GM12878 (cell line): Measurements from ENCODE around the gene TSPO. TPM values are rescaled to one million over a fixed set of nuclear protein-coding genes. Genes with fewer than 3 reads are reported as not detected.

Source experiments
- ATAC-seq: fragments of 200-7000 bp; cut with Tn5 transposase; 3 replicates; pipeline ENCODE4 v1.9.1; 2020; ENCODE audit warnings: mild to moderate bottlenecking, moderate library complexity
- BruUV-seq: library from RNA; stranded (reverse); fragments of 400-500 nt; replicated peaks from 2 replicates; lab custom pipeline; 2021; lab: Mats Ljungman, UMichigan
- CTCF ChIA-PET: fragments of 300-600 bp; sonication (Branson Sonifier 250); formaldehyde crosslinking; extraction: SDS; loops from one replicate; lab custom pipeline; 2021; ENCODE audit warnings: inconsistent platforms; lab: Yijun Ruan, JAX
- POLR2A ChIA-PET: fragments of 350-600 bp; formaldehyde crosslinking; extraction: SDS; loops from one replicate; lab custom pipeline; 2021; ENCODE audit warnings: inconsistent platforms; lab: Charles Lee
- RAD21 ChIA-PET: fragments of 300-600 bp; sonication (Branson Sonifier 250); formaldehyde crosslinking; loops from one replicate; lab custom pipeline; 2023; ENCODE audit warnings: antibody characterized with exemption; ENCODE audit not compliant: unreplicated experiment; lab: Charles Lee
- SMC1A ChIA-PET: fragments of 300-600 bp; sonication (Branson Sonifier 250); formaldehyde crosslinking; loops from one replicate; lab custom pipeline; 2023; ENCODE audit not compliant: unreplicated experiment, uncharacterized antibody; lab: Charles Lee
- DNase-seq: peaks from one replicate; pipeline ENCODE4 v3.0.0-alpha.2; 2011; ENCODE audit warnings: low read depth, low spot score
- FAIRE-seq: peaks from 3 replicates; lab custom pipeline; 2011; peaks lifted over from hg19 to GRCh38; lab: Jason Lieb, UNC
- H2AFZ ChIP-seq: 2 replicates; pipeline ENCODE4 v1.6.0; 2011; ENCODE audit warnings: low read depth, low read length, control low read depth; ENCODE audit not compliant: control insufficient read depth
- H3K27ac ChIP-seq: 2 replicates; pipeline ENCODE4 v1.5.1; 2011; ENCODE audit warnings: control low read depth; ENCODE audit not compliant: control insufficient read depth, insufficient read depth
- H3K27me3 ChIP-seq, 2 experiments: replicated peaks in 1 of 2; 2 replicates each; pipeline versions ENCODE4 v1.6.0 to v1.6.1; 2011; ENCODE audit warnings: low read length in 1 of 2; ENCODE audit not compliant: control insufficient read depth in 2 of 2, insufficient read depth in 2 of 2
- H3K36me3 ChIP-seq, 2 experiments: 2 replicates each; pipeline ENCODE4 v1.5.1; 2011; ENCODE audit warnings: low read length in 1 of 2; ENCODE audit not compliant: control insufficient read depth in 2 of 2, insufficient read depth in 2 of 2
- H3K4me1 ChIP-seq: 2 replicates; pipeline ENCODE4 v1.6.1; 2011; ENCODE audit warnings: mild to moderate bottlenecking, low read length, moderate library complexity, mixed read lengths; ENCODE audit not compliant: control insufficient read depth, insufficient read depth
- H3K4me2 ChIP-seq: 2 replicates; pipeline ENCODE4 v1.6.0; 2011; ENCODE audit warnings: control low read depth; ENCODE audit not compliant: control insufficient read depth, insufficient read depth
- H3K4me3 ChIP-seq: fragments of 200-600 bp; sonication (generic); 2 replicates; pipeline ENCODE4 v1.5.1; 2016
- H3K79me2 ChIP-seq: 2 replicates; pipeline ENCODE4 v1.6.0; 2011; ENCODE audit warnings: low read length; ENCODE audit not compliant: control insufficient read depth, insufficient read depth
- H3K9ac ChIP-seq: 2 replicates; pipeline ENCODE4 v1.8.0; 2011; ENCODE audit warnings: low read length, control low read depth, mixed read lengths; ENCODE audit not compliant: control insufficient read depth, insufficient read depth
- H3K9me3 ChIP-seq: replicated peaks from 3 replicates; pipeline ENCODE4 v1.5.1; 2011; ENCODE audit warnings: mild to moderate bottlenecking, low read length; ENCODE audit not compliant: control insufficient read depth, insufficient read depth
- H4K20me1 ChIP-seq: 2 replicates; pipeline ENCODE4 v1.6.0; 2011; ENCODE audit not compliant: control insufficient read depth, insufficient read depth
- ASH2L ChIP-seq: fragments of 300-600, 200-600 bp; sonication (generic); IDR thresholded peaks from 2 replicates; pipeline ENCODE4 v1.6.1; 2017; ENCODE audit warnings: low read depth, mild to moderate bottlenecking, borderline replicate concordance
- BCL11A ChIP-seq: IDR thresholded peaks from 2 replicates; pipeline ENCODE4 v1.6.1; 2011; ENCODE audit warnings: low read depth, low read length
- CREB1 ChIP-seq: IDR thresholded peaks from 2 replicates; pipeline ENCODE4 v1.6.1; 2012; ENCODE audit warnings: low read depth, mild to moderate bottlenecking, inconsistent platforms
- NR2F1 ChIP-seq: fragments of 450-650 bp; conservative IDR thresholded peaks from 2 replicates; pipeline ENCODE4 v1.6.1; 2017; ENCODE audit warnings: mild to moderate bottlenecking
- RBBP5 ChIP-seq: fragments of 200-600 bp; sonication (generic); conservative IDR thresholded peaks from 2 replicates; pipeline ENCODE4 v1.6.1; 2016
- SIX5 ChIP-seq: IDR thresholded peaks from 2 replicates; pipeline ENCODE4 v1.6.1; 2011; ENCODE audit warnings: mild to moderate bottlenecking, low read depth, low read length, moderate library complexity; ENCODE audit not compliant: severe bottlenecking
- SMAD1 ChIP-seq: fragments of 450-650 bp; IDR thresholded peaks from 2 replicates; pipeline ENCODE4 v1.6.1; 2018; ENCODE audit warnings: mild to moderate bottlenecking, low read depth; ENCODE audit not compliant: partially characterized antibody
- SMAD5 ChIP-seq: IDR thresholded peaks from 2 replicates; pipeline ENCODE4 v1.6.1; 2016; ENCODE audit warnings: antibody characterized with exemption, low read depth
- SREBF1 ChIP-seq: IDR thresholded peaks from 2 replicates; pipeline ENCODE4 v1.6.1; 2012; ENCODE audit warnings: mild to moderate bottlenecking, low read length
- WGBS: methylation state at CpG from one replicate; pipeline ENCODE4 v1.1.6; 2016; ENCODE audit warnings: low lambda C conversion rate; ENCODE audit not compliant: insufficient replicate concordance, insufficient coverage; ENCODE audit errors: missing lambda C conversion rate; 5-methylcytosine and 5-hydroxymethylcytosine counted together
- in situ Hi-C: fragments of 300-500 bp; cut with MboI; formaldehyde crosslinking; loops from 9 replicates; pipeline ENCODE4 v1.14.3; 2018; ENCODE audit warnings: mixed read lengths
- intact Hi-C: fragments of 100-400 bp; cut with micrococcal nuclease; formaldehyde crosslinking; loops from one replicate; pipeline ENCODE4 v1.14.2; 2022; ENCODE audit not compliant: unreplicated experiment
- polyA plus RNA-seq, 11 experiments: library from polyadenylated mRNA; depleted of rRNA in 4 of 11; unstranded in 6 of 11; stranded (reverse) in 5 of 11; fragments of >200 nt; fragmentation: Nextera tagmentation in 4 of 11; fragmentation: Illumina TruSeq in 1 of 11; extraction: Ambion mirVana in 4 of 11; extraction: Trizol in 1 of 11; gene quantifications; 1 replicate in 1 of 11; 2 replicates in 10 of 11; pipeline versions ENCODE4 v1.2.1 to v1.2.3, GENCODE V29; 2011 to 2016; ENCODE audit warnings: inconsistent platforms in 2 of 11, missing spikeins in 2 of 11, low read depth in 1 of 11
- total RNA-seq, 4 experiments: library from RNA; depleted of rRNA in 3 of 4; stranded (reverse); fragments of >200 nt in 3 of 4; fragmentation: Illumina TruSeq in 1 of 4; extraction: Trizol in 1 of 4; gene quantifications; 2 replicates each; pipeline versions ENCODE4 v1.2.1 to v1.2.3, GENCODE V29; 2013 to 2021
- TF ChIP-seq, protein P1 (sequence below): IDR thresholded peaks from 2 replicates; pipeline ENCODE4 v1.6.1; 2011; ENCODE audit warnings: borderline replicate concordance, low read depth, mild to moderate bottlenecking, moderate library complexity, low read length; ENCODE audit not compliant: insufficient read depth, poor library complexity, severe bottlenecking
- TF ChIP-seq, protein P2 (sequence below), 3 experiments: IDR thresholded peaks in 2 of 3; conservative IDR thresholded peaks in 1 of 3; 2 replicates each; pipeline ENCODE4 v1.5.1; 2011; ENCODE audit warnings: low read depth in 3 of 3, low read length in 3 of 3, mild to moderate bottlenecking in 3 of 3, control low read depth in 2 of 3, moderate library complexity in 2 of 3, inconsistent platforms in 1 of 3, mixed read lengths in 1 of 3; ENCODE audit not compliant: control insufficient read depth in 2 of 3, insufficient read depth in 1 of 3; ENCODE audit errors: extremely low read depth in 1 of 3
- TF ChIP-seq, protein P3 (sequence below): IDR thresholded peaks from 2 replicates; pipeline ENCODE4 v1.6.1; 2012; ENCODE audit warnings: low read length, inconsistent platforms

TSPO gene
- total and polyA plus RNA-seq, 10 of the 15 experiments (the other 5 are each of a cell fraction or from before 2014, with no cell fraction given), result 1.4 to 50.5 (median 18.8) TPM

DNA sequence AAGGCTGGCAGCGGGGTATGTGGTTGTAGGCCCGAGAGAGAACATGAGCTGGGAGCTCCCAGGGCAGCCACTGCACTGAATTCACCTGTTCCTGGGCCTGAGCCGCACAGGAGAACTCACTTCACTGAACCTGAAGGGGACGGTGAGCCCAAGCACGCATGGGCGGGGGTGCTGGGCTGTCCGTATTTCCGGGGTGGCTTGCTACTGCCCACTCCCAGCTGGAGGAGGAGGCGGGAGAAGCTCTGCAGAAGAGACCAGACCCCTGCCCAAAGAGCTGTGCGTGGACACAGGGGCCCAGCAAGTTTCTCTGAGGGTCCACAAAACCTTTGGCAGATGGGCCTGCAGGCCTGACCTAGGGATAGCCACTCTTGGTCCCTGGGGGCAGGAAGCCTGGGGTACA, 30.8 kb downstream of the TSPO start:
- peaks cover 18% of the 10 kb centered on the region for H3K79me2 ChIP-seq
- WGBS, result 93% methylated on average over 10 of the region's 10 CpGs

More for the DNA sequence above, 30.8 kb downstream of the TSPO start:
- RAD21 ChIA-PET, result no interaction called here
- no peaks in the 10 kb centered on the region for H3K9me3 ChIP-seq
- H3K9ac ChIP-seq, result no peak overlapping the region
- SMC1A ChIA-PET, result no interaction called here
- H3K4me2 ChIP-seq, result no peak overlapping the region
- POLR2A ChIA-PET, result no interaction called here
- in situ Hi-C loops, result no loop called here
- intact Hi-C loops, result no loop called here
- ATAC-seq (no peak), DNase-seq (no peak), FAIRE-seq (no peak)
- H3K4me3 ChIP-seq, result no peak overlapping the region
- no peak overlapping the region for H3K27ac ChIP-seq
- no peak overlapping the region for H2AFZ ChIP-seq
- H3K36me3 ChIP-seq, result peaks cover 7% of the 10 kb centered on the region in 2 experiments; a peak in 3 of 4 replicates
- no peak for TF ChIP-seq SMAD5
- no peak for TF ChIP-seq SMAD1
- no peak for TF ChIP-seq NR2F1
- no peak for TF ChIP-seq SIX5
- no peak for TF ChIP-seq CREB1
- TF ChIP-seq, protein P1, sequence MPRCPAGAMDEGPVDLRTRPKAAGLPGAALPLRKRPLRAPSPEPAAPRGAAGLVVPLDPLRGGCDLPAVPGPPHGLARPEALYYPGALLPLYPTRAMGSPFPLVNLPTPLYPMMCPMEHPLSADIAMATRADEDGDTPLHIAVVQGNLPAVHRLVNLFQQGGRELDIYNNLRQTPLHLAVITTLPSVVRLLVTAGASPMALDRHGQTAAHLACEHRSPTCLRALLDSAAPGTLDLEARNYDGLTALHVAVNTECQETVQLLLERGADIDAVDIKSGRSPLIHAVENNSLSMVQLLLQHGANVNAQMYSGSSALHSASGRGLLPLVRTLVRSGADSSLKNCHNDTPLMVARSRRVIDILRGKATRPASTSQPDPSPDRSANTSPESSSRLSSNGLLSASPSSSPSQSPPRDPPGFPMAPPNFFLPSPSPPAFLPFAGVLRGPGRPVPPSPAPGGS, result no peak
- TF ChIP-seq, protein P2, sequence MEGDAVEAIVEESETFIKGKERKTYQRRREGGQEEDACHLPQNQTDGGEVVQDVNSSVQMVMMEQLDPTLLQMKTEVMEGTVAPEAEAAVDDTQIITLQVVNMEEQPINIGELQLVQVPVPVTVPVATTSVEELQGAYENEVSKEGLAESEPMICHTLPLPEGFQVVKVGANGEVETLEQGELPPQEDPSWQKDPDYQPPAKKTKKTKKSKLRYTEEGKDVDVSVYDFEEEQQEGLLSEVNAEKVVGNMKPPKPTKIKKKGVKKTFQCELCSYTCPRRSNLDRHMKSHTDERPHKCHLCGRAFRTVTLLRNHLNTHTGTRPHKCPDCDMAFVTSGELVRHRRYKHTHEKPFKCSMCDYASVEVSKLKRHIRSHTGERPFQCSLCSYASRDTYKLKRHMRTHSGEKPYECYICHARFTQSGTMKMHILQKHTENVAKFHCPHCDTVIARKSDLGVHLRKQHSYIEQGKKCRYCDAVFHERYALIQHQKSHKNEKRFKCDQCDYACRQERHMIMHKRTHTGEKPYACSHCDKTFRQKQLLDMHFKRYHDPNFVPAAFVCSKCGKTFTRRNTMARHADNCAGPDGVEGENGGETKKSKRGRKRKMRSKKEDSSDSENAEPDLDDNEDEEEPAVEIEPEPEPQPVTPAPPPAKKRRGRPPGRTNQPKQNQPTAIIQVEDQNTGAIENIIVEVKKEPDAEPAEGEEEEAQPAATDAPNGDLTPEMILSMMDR (IDR thresholded peaks at IDR 0.05 in 2 of 3, conservative IDR thresholded peaks at IDR 0.05 in 1 of 3; ENCODE audit: control insufficient read depth in 2 of 3, extremely low read depth in 1 of 3, insufficient read depth in 1 of 3, low read depth in 3 of 3, low read length in 3 of 3), result no peak
- TF ChIP-seq RBBP5, result no peak
- TF ChIP-seq ASH2L, result no peak
- no peak for TF ChIP-seq BCL11A
- TF ChIP-seq, protein P3, sequence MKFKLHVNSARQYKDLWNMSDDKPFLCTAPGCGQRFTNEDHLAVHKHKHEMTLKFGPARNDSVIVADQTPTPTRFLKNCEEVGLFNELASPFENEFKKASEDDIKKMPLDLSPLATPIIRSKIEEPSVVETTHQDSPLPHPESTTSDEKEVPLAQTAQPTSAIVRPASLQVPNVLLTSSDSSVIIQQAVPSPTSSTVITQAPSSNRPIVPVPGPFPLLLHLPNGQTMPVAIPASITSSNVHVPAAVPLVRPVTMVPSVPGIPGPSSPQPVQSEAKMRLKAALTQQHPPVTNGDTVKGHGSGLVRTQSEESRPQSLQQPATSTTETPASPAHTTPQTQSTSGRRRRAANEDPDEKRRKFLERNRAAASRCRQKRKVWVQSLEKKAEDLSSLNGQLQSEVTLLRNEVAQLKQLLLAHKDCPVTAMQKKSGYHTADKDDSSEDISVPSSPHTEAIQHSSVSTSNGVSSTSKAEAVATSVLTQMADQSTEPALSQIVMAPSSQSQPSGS, result no peak
- no peak for TF ChIP-seq SREBF1
- CTCF ChIA-PET, result no interaction called here
- no peaks in the 10 kb centered on the region for H4K20me1 ChIP-seq
- no TSS peak for BruUV-seq
- H3K27me3 ChIP-seq, result no peaks in the 10 kb centered on the region
- peaks cover 6% of the 10 kb centered on the region for H3K4me1 ChIP-seq
